SU-DHL-6 (cell line): Measurements from ENCODE around the gene CNR1.

ENCODE experiments used
- EZH2phosphoT487 ChIP-seq: fragments of 200-600 bp; sonication (generic), shearing (Covaris generic); conservative IDR thresholded peaks from 2 replicates; pipeline ENCODE4 v1.6.1; 2018; ENCODE audit warnings: mild to moderate bottlenecking, antibody characterized with exemption, low read length, moderate library complexity, mixed read lengths
- TF ChIP-seq, protein P1 (sequence below): fragments of 200-600 bp; sonication (generic); IDR thresholded peaks from one replicate; pipeline ENCODE4 v1.5.1; 2017; ENCODE audit warnings: antibody characterized with exemption, mild to moderate bottlenecking, low read length, moderate library complexity; ENCODE audit not compliant: insufficient read depth, poor library complexity, severe bottlenecking

GRCh38 chr6:88167352-88167937, 1.3 kb upstream of the CNR1 start:
- TF ChIP-seq, protein P1, sequence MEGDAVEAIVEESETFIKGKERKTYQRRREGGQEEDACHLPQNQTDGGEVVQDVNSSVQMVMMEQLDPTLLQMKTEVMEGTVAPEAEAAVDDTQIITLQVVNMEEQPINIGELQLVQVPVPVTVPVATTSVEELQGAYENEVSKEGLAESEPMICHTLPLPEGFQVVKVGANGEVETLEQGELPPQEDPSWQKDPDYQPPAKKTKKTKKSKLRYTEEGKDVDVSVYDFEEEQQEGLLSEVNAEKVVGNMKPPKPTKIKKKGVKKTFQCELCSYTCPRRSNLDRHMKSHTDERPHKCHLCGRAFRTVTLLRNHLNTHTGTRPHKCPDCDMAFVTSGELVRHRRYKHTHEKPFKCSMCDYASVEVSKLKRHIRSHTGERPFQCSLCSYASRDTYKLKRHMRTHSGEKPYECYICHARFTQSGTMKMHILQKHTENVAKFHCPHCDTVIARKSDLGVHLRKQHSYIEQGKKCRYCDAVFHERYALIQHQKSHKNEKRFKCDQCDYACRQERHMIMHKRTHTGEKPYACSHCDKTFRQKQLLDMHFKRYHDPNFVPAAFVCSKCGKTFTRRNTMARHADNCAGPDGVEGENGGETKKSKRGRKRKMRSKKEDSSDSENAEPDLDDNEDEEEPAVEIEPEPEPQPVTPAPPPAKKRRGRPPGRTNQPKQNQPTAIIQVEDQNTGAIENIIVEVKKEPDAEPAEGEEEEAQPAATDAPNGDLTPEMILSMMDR = no peak
- no peak for TF ChIP-seq EZH2phosphoT487
